HUES6 (cell line): ENCODE results near the gene TUFT1.
"Not testable (repeated sequence)": the region's sequence is repeated elsewhere in the genome, so short reads cannot be mapped to it uniquely, and the experiment has no call there.

Source experiments
- H3K27ac ChIP-seq: 2 replicates; pipeline ENCODE4 v1.7.0; 2013; ENCODE audit warnings: low read depth, mild to moderate bottlenecking, low read length, inconsistent platforms
- H3K27me3 ChIP-seq: 2 replicates; pipeline ENCODE4 v1.6.1; 2013; ENCODE audit warnings: low read length; ENCODE audit not compliant: control insufficient read depth, insufficient read depth
- H3K36me3 ChIP-seq: 2 replicates; pipeline ENCODE4 v1.6.1; 2013; ENCODE audit warnings: low read length; ENCODE audit not compliant: control insufficient read depth, insufficient read depth
- H3K4me1 ChIP-seq: 2 replicates; pipeline ENCODE4 v1.6.1; 2013; ENCODE audit warnings: low read length; ENCODE audit not compliant: control insufficient read depth, insufficient read depth
- H3K4me3 ChIP-seq: 2 replicates; pipeline ENCODE4 v1.5.1; 2013; ENCODE audit warnings: low read depth, low read length
- H3K9ac ChIP-seq: one replicate; pipeline ENCODE4 v1.6.1; 2013; ENCODE audit warnings: mild to moderate bottlenecking, low read length
- H3K9me3 ChIP-seq: 2 replicates; pipeline ENCODE4 v1.6.1; 2013; ENCODE audit warnings: low read depth, low read length; ENCODE audit not compliant: control insufficient read depth, insufficient read depth

Gene TUFT1

GRCh38 chr1:151618003-151618402, 77.9 kb downstream of the TUFT1 start:
- no peaks in the 10 kb centered on the region for H3K9me3 ChIP-seq
- no peaks in the 10 kb centered on the region for H3K36me3 ChIP-seq
- no peak overlapping the region for H3K4me3 ChIP-seq
- H3K27me3 ChIP-seq = no peaks in the 10 kb centered on the region
- H3K4me1 ChIP-seq = peaks cover 14% of the 10 kb centered on the region; the same call in 1 of the 2 replicates
- H3K9ac ChIP-seq = no peak overlapping the region
- no peak overlapping the region for H3K27ac ChIP-seq

- Histone ChIP-seq H3K36me3 (no peaks in the 10 kb centered on the region), H3K9ac (no peak overlapping the region), H3K4me3 (no peak overlapping the region), H3K27me3 (no peaks in the 10 kb centered on the region), H3K4me1 (peaks cover 11% of the 10 kb centered on the region; the same call in 1 of the 2 replicates), H3K9me3 (no peaks in the 10 kb centered on the region), H3K27ac (no peak overlapping the region)
Measured at GRCh38 chr1:151618470-151618869, 78.4 kb downstream of the TUFT1 start.

- H3K27me3 ChIP-seq, H3K36me3 ChIP-seq, H3K4me3 ChIP-seq, H3K9me3 ChIP-seq, H3K9ac ChIP-seq, H3K4me1 ChIP-seq, H3K27ac ChIP-seq: not testable (repeated sequence)
Measured at GRCh38 chr1:151618996-151619395, 78.9 kb downstream of the TUFT1 start.

GRCh38 chr1:151619489-151620093, 79.5 kb downstream of the TUFT1 start:
- Histone ChIP-seq H3K4me1 (peaks cover 8% of the 10 kb centered on the region; the same call in 1 of the 2 replicates), H3K27ac (no peak overlapping the region; the same call in 1 of the 2 replicates), H3K27me3 (no peaks in the 10 kb centered on the region), H3K4me3 (no peak overlapping the region), H3K36me3 (no peaks in the 10 kb centered on the region), H3K9me3 (no peaks in the 10 kb centered on the region), H3K9ac (no peak overlapping the region)

- Histone ChIP-seq H3K9ac (no peak overlapping the region), H3K27ac (no peak overlapping the region), H3K36me3 (no peaks in the 10 kb centered on the region), H3K4me1 (peaks cover 8% of the 10 kb centered on the region; the same call in 1 of the 2 replicates), H3K27me3 (no peaks in the 10 kb centered on the region), H3K4me3 (no peak overlapping the region), H3K9me3 (no peaks in the 10 kb centered on the region)
Measured at GRCh38 chr1:151620286-151620685, 80.2 kb downstream of the TUFT1 start.

GRCh38 chr1:151621351-151621750, 81.2 kb downstream of the TUFT1 start:
- Histone ChIP-seq H3K9ac (no peak overlapping the region), H3K36me3 (no peaks in the 10 kb centered on the region), H3K27ac (no peak overlapping the region), H3K9me3 (no peaks in the 10 kb centered on the region), H3K27me3 (no peaks in the 10 kb centered on the region), H3K4me3 (no peak overlapping the region), H3K4me1 (peaks cover 8% of the 10 kb centered on the region; the same call in 1 of the 2 replicates)

- H3K27me3 ChIP-seq = no peaks in the 10 kb centered on the region
- no peak overlapping the region for H3K27ac ChIP-seq
- H3K9ac ChIP-seq = no peak overlapping the region
- H3K9me3 ChIP-seq = no peaks in the 10 kb centered on the region
- peaks cover 5% of the 10 kb centered on the region; the same call in 1 of the 2 replicates for H3K4me1 ChIP-seq
- no peak overlapping the region for H3K4me3 ChIP-seq
- no peaks in the 10 kb centered on the region for H3K36me3 ChIP-seq
Measured at GRCh38 chr1:151624783-151625182, 84.7 kb downstream of the TUFT1 start.

GRCh38 chr1:151626740-151627334, 86.7 kb downstream of the TUFT1 start:
- no peak overlapping the region for H3K9ac ChIP-seq
- no peak overlapping the region for H3K27ac ChIP-seq
- H3K36me3 ChIP-seq = no peaks in the 10 kb centered on the region
- H3K27me3 ChIP-seq = no peaks in the 10 kb centered on the region
- no peaks in the 10 kb centered on the region for H3K9me3 ChIP-seq
- no peaks in the 10 kb centered on the region for H3K4me1 ChIP-seq
- H3K4me3 ChIP-seq = no peak overlapping the region

- H3K4me3 ChIP-seq = no peak overlapping the region
- H3K27me3 ChIP-seq = no peaks in the 10 kb centered on the region
- H3K9ac ChIP-seq = no peak overlapping the region
- H3K36me3 ChIP-seq = no peaks in the 10 kb centered on the region
- H3K9me3 ChIP-seq = no peaks in the 10 kb centered on the region
- no peak overlapping the region for H3K27ac ChIP-seq
- 0 out of 2 replicates have a peak, but pooled peaks cover 3% of the 10 kb centered on the region for H3K4me1 ChIP-seq
Measured at GRCh38 chr1:151629278-151629677, 89.2 kb downstream of the TUFT1 start.
